NK-92 treated with Interleukin-12 subunit alpha and Interleukin-12 subunit beta, amount 100 ng/mL, for 24 hours (cell line): ENCODE measurements around the gene PAPLN.

Experiments used
- DNase-seq: peaks from one replicate; lab custom pipeline; 2025; lab: John Stamatoyannopoulos, UW

PAPLN gene

DNA sequence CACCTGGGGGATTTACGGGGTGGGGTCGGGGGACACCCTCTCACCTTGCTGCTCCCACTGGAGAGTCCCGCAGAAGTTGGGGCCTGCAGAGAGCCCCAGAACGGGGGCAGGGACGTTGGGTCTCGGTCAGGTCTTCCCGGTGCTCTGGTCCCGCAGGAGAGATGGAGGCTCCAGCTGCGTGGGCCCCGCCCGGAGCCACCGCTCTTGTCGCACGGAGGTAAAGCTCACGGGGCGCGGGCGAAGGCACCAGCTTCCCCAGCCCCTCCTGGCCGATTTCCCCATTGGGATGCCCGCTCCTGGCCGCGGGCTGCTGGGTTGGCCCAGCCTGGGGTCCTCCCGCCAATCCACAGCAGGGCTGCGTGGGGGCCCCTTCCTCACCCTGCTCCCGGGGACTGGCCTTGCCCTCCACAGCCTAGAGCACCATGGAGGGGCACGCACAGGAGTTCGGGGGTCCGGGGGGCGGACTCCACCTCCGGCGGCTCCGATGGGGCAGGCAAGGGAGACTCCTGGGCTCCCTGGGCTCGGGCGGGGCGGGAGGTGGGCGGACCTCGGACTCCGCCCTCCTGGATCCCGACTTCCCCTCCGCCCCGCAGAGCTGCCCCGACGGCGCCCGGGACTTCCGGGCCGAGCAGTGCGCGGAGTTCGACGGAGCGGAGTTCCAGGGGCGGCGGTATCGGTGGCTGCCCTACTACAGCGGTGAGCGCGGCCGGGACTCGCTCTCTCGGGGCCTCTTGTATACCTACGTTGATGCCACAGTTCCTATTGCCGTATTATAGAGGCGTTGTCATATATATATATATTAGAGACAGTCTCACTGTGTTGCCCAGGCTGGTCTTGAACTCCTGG lies 8.4 kb downstream of the PAPLN start:
- no peak for DNase-seq

- DNase-seq, result no peak
These were observed 9.3 kb downstream of the PAPLN start for GRCh38 chr14:73246387-73247150.

DNA sequence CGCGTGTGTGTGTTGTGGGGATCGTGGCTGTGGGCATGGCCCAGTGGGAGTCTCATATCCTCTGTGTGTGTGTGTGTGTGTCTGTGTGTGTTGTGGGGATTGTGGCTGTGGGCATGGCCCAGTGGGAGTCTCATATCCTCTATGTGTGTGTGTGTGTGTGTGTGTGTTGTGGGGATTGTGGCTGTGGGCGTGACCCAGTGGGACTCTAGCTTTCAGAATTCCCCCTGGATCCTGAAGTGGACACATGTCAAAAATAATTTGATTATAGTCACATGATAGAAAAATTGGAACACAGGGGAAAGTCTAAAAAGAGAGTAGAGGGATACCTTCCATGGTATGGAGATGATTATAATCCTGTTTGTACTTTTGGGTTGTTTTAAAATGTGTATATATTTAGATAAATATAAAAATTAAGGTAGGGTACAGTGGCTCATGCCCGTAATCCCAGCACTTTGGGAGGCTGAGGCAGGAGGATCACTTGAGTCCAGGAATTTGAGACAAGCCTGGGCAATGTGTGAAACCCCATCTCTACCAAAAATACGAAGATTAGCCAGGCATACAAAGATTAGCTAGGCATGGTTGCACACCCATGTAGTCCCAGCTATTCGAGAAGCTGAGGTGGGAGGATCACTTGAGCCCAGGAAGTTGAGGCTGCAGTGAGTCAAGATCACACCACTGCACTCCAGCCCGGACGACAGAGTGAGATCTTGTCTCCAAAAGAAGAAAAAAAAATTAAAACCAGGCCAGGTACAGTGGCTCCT lies 11.0 kb downstream of the PAPLN start:
- no peak for DNase-seq

DNA sequence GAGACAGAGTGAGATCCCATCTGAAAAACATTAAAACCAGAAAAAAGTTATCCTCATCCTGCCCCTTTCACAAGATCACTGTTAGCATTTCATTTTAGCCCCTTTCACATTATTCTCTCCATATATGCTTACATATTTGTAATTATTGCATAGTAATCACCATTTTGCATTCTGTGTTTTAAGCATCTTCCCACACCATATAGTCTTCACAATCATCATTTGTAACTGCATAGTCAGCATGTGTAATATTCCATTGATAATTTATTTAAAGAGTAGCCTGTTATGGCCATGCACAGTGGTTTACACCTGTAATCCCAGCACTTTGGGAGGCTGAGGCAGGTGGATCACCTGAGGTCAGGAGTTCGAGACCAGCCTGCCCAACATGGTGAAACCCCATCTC lies 11.8 kb downstream of the PAPLN start:
- DNase-seq, result no peak

DNA sequence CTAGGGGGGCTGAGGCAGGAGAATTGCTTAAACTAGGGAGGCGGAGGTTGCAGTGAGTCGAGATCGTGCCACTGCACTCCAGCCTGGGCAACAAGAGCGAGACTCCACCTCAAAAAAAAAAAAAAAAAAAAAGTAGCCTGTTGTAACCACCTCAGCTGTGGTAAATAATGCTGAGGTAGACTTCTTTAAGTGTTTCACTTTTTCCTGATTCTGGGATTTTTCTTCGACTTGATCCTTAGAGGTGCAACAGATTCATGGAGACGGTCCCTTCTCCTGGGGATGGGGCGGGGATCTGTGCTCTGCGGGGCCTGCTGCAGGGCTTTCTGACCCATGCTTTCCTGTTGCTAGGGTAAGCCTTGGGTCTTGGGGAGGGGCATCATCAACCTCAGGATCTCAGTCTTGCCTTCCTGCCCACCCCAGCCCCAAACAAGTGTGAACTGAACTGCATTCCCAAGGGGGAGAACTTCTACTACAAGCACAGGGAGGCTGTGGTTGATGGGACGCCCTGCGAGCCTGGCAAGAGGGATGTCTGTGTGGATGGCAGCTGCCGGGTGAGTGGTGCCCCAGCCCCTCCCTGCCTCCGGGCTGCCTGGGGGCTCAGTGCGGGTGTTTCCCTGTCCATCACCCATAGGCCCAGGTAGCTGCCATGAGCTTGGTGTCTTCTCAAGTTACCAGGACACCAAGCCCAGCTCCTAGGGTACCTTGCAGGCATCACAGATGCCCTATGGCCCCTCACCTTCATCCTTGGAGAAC lies 12.4 kb downstream of the PAPLN start:
- DNase-seq, result no peak

DNA sequence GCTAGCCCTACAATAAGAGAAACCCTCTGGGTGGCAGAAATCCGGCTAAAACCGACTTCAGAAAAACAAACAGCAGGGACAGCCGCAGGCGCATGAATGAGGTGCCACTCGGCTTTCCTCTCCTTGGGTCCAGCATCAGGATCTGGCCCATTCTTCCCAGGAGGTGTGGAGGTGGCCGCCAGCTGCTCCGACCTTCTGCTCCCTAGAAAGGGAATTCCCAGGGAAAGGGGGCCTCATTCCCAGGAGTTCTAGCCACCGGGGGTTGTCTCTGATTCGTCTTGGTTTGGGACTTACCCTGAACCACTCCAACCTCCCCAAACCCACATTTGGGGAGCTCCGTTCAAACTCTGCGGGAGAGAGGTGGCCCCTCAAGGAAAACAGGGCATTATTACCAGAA lies 13.0 kb downstream of the PAPLN start:
- DNase-seq, result no peak

GRCh38 chr14:73250781-73251500 lies 13.6 kb downstream of the PAPLN start:
- no peak for DNase-seq

DNA sequence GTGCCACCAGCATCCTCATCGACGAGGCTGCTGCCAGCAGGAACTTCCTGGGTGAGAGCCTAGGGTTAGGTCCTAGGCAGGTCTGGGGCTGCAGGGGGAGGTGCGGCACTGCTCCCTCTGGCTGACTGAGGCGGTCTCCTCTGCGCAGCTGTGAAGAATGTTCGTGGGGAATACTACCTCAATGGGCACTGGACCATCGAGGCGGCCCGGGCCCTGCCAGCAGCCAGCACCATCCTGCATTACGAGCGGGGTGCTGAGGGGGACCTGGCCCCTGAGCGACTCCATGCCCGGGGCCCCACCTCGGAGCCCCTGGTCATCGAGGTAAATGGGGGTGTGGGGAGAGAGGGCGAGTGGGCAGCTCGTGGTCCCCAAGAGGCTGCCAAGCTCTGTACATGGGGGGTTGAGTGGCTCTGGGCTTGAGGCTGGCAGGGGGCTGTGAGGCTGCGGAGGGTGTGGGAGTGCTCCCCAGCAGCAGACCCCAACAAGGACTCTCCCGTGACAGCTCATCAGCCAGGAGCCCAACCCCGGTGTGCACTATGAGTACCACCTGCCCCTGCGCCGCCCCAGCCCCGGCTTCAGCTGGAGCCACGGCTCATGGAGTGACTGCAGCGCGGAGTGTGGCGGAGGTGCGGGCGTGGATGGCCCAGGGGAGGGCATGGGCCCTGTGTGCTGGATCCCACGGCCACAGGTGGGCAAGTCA lies 14.4 kb downstream of the PAPLN start:
- DNase-seq, result no peak

DNA sequence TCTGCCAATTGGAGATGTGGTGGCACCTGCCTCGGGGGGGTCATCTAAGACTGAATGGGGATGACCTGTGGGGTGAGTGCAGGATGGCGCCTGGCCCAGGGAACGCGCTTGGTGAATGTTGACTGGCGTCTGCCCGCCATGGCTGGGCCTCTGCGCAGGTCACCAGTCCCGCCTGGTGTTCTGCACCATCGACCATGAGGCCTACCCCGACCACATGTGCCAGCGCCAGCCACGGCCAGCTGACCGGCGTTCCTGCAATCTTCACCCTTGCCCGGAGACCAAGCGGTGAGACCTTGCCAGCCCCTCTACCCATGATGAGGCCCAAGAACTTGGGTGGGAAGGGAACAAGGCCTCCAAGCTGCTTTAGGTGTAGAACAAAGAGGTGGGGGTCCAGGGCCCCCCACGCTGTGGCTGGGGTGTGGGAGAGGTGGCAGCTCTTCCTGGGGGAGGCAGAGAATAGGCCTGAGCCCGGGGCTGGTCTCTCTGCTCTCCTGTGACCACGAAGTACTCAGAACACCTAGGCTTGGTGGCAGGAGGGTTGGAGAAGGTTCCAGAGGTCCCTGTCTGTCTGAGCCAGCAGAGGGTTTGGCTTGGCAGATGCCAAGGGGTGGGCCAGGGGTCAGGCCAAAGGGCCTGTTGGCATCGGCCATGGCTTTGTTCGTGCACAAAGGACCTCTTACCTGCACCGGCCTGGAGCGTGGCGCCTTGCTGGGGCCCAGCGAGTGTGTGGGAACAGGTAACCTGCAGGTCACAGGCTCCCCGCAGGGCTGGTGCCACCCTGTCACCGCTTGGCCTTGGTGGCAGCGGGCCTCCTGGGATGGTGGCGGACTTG lies 15.4 kb downstream of the PAPLN start:
- DNase-seq, result no peak

DNA sequence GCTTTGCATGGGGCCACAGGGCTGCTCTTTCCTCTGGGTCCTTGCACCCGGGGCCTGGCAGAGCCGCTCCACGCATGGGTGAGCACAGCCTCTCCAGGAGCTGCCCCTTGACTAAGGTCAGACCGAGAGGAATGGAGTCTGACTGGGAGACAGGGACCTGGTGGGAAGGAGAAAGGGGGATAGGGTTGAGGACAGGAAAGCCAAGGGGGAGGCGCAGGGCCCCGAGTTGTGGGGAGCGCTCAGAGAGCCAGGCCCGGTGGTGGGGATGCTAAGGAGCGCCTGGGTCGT lies 16.0 kb downstream of the PAPLN start:
- no peak for DNase-seq

DNA sequence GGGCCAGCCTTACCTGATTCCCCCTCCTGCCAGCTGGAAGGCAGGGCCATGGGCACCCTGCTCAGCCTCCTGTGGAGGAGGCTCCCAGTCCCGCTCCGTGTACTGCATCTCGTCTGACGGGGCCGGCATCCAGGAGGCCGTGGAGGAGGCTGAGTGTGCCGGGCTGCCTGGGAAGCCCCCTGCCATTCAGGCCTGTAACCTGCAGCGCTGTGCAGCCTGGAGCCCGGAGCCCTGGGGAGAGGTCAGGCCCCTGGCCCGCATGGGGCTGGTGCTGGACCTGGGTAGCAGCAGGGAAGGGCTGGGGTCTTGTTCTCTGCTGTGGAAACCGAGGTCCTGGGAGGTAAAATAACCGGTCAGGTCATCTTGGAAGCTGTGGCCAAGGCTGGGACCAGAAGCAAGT lies 16.4 kb downstream of the PAPLN start:
- DNase-seq, result no peak

DNA sequence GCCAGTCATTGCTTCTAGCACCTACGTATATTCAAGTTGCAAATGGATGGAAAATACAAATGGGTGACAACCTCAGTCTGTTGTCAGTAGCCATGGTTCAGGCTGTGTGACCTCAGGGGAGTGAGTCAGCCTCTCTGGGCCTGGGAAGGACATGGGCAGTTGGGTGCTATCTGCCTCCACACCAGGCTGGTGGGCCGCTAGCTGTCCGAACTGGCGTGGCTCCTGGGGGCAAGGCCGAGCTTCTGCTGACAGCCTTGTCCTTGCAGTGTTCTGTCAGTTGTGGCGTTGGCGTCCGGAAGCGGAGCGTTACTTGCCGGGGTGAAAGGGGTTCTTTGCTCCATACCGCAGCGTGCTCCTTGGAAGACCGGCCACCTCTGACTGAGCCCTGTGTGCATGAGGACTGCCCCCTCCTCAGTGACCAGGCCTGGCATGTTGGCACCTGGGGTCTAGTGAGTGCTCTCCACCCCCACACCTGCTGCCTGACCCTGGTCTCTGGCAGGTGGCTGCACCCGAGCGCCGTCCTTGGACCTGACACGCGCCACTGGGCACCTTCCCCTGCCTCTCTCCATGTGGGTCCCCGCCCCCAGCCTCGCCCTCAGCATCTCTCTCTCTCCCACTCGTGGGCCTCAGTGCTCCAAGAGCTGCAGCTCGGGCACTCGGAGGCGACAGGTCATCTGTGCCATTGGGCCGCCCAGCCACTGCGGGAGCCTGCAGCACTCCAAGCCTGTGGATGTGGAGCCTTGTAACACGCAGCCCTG lies 17.1 kb downstream of the PAPLN start:
- DNase-seq, result no peak

DNA sequence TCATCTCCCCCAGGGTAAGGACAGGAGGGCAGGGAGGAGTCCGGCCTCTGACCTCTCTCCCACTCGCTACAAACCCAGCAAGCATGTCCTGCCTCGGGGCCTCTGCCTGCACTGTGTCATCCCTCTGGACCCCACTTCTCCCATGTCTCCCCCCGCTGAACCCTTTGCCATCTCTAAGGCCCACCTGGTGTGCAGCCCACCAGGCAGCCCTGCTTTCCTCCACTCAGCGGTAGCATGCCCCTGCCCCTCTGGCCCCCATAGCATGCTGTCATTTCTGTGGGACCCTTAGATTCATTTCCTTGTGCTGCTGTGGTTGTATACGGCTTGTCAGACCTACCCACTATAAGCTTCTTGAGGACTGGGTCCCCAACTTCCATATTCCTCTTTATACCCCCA lies 17.7 kb downstream of the PAPLN start:
- no peak for DNase-seq

DNA sequence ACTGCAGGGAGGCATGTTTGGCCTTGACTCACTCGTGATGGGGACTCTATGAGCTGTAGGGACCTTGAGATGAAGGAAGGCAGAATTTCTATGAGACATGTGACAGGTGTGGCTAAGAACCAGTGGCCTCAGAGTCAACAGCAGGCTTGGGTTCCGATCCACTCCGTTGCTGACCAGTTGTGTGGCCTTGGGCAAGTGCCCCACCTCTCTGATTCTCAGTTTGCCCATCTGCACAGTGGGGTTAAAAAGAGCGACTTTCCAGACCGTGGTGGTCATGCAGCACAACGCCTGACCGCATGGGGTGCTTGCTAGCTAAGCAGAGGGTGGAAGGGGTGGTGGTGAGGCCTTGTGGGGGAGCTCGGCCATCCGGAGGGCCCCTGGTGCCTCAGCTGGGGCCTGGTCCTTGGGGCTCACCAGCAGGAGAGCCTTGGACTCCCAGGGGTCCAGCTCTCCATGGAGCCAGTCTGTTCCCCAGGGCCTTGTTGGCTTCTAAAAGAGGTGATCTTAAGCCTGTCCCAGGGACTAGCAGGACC lies 18.5 kb downstream of the PAPLN start:
- no peak for DNase-seq

GRCh38 chr14:73258076-73258475 lies 20.8 kb downstream of the PAPLN start:
- no peak for DNase-seq

GRCh38 chr14:73258845-73259611 lies 21.7 kb downstream of the PAPLN start:
- DNase-seq, result no peak

GRCh38 chr14:73259837-73260236 lies 22.5 kb downstream of the PAPLN start:
- DNase-seq, result no peak

- no peak for DNase-seq
These were observed 23.3 kb downstream of the PAPLN start for GRCh38 chr14:73260574-73260973.
